ENCODE data around the gene TWSG1. TPM values are rescaled to one million over a fixed set of nuclear protein-coding genes. Genes with fewer than 3 reads are reported as not detected.
"Not testable (repeated sequence)": the region's sequence is repeated elsewhere in the genome, so short reads cannot be mapped to it uniquely, and the experiment has no call there.

TWSG1 gene
- total and polyA plus RNA-seq, 12 donors = 10.1 to 33.5 (median 23.3) TPM

DNA sequence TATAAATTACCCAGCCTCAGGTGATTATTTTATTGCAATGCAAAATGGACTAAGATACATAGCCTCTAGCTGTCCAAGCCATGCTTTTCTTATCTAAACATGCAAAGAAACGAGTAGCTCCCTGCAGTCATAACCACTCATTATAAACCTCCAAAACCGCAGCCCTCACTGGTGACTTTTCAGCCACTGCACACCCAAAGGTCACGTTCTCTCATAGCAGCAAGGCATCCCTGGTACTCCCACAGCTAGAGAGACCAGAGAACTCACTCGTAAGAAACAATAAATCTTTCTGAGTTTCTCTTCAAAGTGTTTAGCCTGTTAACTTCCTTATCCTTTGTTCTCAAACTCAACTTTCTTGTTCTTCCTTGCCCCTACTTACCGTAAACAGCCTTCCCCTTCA is 112.3 kb downstream of the TWSG1 start:
- DNase-seq = no peak
- H3K4me1 ChIP-seq (replicated peaks in 1 of 2) = no peaks in the 10 kb centered on the region
- no peaks in the 10 kb centered on the region for H3K27me3 ChIP-seq
- H3K4me3 ChIP-seq = no peak overlapping the region
- TF ChIP-seq, protein P1, sequence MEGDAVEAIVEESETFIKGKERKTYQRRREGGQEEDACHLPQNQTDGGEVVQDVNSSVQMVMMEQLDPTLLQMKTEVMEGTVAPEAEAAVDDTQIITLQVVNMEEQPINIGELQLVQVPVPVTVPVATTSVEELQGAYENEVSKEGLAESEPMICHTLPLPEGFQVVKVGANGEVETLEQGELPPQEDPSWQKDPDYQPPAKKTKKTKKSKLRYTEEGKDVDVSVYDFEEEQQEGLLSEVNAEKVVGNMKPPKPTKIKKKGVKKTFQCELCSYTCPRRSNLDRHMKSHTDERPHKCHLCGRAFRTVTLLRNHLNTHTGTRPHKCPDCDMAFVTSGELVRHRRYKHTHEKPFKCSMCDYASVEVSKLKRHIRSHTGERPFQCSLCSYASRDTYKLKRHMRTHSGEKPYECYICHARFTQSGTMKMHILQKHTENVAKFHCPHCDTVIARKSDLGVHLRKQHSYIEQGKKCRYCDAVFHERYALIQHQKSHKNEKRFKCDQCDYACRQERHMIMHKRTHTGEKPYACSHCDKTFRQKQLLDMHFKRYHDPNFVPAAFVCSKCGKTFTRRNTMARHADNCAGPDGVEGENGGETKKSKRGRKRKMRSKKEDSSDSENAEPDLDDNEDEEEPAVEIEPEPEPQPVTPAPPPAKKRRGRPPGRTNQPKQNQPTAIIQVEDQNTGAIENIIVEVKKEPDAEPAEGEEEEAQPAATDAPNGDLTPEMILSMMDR (IDR thresholded peaks at IDR 0.05) = no peak
- no peak for TF ChIP-seq POLR2A (IDR thresholded peaks at IDR 0.05)
- 76 to 86% (median 80%) methylated on average over 5 of the region's 5 CpGs for WGBS, 4 donors
- no peaks in the 10 kb centered on the region for H3K9me3 ChIP-seq (replicated peaks in 1 of 3)
- H3K27ac ChIP-seq = no peak overlapping the region
- H3K36me3 ChIP-seq (replicated peaks in 1 of 2) = no peaks in the 10 kb centered on the region
- intact Hi-C loops (cut with DNase I) = no loop called here

DNA sequence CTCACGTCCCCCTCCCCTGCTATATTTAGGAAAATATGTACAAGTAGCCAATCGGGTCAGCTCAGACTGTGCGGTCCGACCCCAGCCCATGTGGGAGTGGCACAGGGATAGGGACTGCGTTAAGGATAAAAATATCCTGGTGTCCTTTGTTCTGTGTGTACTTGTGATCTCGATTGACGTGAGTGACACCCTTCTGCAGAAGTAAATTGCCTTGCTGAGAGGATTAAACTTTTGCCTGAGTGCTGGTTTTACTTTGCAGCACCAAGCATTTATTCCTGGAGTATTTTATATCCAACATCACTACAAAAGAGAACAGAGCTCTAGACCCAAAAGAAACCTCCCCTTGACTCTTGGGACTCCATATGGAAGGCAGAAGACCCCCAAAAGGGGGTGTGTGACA is 112.8 kb downstream of the TWSG1 start:
- no peak for DNase-seq
- WGBS, 4 donors = 86 to 91% (median 89%) methylated on average over 7 of the region's 7 CpGs
- H3K4me3 ChIP-seq = no peak overlapping the region
- no peaks in the 10 kb centered on the region for H3K36me3 ChIP-seq (replicated peaks in 1 of 2)
- no peak for TF ChIP-seq POLR2A (IDR thresholded peaks at IDR 0.05)
- TF ChIP-seq, protein P1 (IDR thresholded peaks at IDR 0.05) = no peak
- H3K4me1 ChIP-seq (replicated peaks in 1 of 2) = no peaks in the 10 kb centered on the region
- no peaks in the 10 kb centered on the region for H3K27me3 ChIP-seq
- no peaks in the 10 kb centered on the region for H3K9me3 ChIP-seq (replicated peaks in 1 of 3)
- no peak overlapping the region for H3K27ac ChIP-seq
- intact Hi-C loops (cut with DNase I) = no loop called here

DNA sequence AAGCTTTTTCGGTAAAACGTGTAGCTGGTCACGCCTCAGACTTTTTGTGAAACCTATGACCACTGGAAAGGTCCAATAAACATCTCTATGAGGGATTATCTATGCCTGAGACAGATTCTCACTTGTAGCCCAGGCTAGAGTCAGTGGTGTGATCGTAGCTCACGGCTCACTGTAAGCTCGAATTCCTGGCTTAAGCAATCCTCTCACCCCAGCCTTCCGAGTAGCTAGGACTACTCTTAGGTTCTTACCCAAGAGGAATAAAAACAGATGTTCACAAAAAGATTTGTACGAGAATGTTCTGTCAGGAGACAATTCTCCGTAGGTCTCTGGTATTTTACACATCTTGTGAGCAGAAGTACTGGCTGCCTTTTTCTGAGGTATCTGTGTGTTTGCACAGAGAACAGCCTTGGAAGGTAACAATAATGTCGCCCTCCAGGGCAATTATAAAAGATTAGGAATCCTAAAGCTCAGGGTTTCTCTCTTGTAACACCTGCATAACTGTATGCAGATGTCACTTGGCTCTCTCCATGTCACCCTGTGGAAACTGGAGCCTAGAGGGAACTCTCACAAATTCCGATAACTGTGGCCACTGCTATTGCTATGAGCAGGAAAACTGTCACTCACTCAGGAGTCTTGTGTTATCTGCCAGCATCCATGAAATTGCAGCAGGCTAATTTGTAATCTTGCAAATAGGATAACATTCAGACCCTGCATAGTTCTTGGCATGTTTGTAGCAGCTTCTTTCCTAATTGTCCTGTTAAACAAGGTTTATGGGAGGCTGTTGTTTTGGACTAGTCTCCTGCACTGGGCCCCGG is 115.2 kb downstream of the TWSG1 start:
- Histone ChIP-seq H3K27me3 (no peaks in the 10 kb centered on the region), H3K9me3 (replicated peaks in 1 of 3) (no peaks in the 10 kb centered on the region), H3K4me3 (no peak overlapping the region), H3K36me3 (replicated peaks in 1 of 2) (no peaks in the 10 kb centered on the region), H3K4me1 (replicated peaks in 1 of 2) (no peaks in the 10 kb centered on the region), H3K27ac (no peak overlapping the region)
- DNase-seq = no peak
- TF ChIP-seq, protein P1 (IDR thresholded peaks at IDR 0.05) = no peak
- TF ChIP-seq POLR2A (IDR thresholded peaks at IDR 0.05) = no peak
- 71 to 78% (median 73%) methylated on average over 10 to 12 of the region's 12 CpGs for WGBS, 4 donors
- intact Hi-C loops (cut with DNase I) = no loop called here

DNA sequence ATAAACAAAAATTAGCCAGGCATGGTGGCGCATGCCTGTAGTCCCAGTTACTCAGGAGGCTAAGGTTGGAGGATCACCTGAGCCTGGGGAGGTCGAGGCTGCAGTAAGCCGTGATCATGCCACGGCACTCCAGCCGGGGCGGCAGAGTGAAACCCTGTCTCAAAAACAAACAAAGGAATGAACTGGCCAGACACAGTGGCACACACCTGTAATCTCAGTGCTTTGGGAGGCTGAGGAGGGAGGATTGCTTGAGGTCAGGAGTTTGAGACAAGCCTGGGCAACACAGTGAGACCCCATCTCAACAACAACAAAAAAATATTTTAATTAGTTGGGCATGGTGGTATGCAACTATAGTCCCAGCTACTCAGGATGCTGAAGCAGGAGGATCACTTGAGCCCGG is 116.3 kb downstream of the TWSG1 start:
- intact Hi-C loops (cut with DNase I); H3K4me1 ChIP-seq (replicated peaks in 1 of 2); H3K4me3 ChIP-seq; H3K27ac ChIP-seq; H3K9me3 ChIP-seq (replicated peaks in 1 of 3); H3K36me3 ChIP-seq (replicated peaks in 1 of 2); DNase-seq; H3K27me3 ChIP-seq: not testable (repeated sequence)
- 92 to 96% (median 94%) methylated on average over 7 of the region's 7 CpGs for WGBS, 4 donors

Other genes with a start within 250 kb of the TWSG1 start
- gene NDUFV2, start 232.1 kb upstream of the TWSG1 start, total RNA-seq = 100 to 1,000 TPM; 130 to 367 (median 187) TPM
- gene NDUFV2, start 232.1 kb upstream of the TWSG1 start, polyA plus RNA-seq = 100 to 1,000 TPM; 347 to 569 (median 420) TPM
- 10 to 100 TPM; 19.4 to 56.8 (median 37.4) TPM for gene ANKRD12, start 198.0 kb upstream of the TWSG1 start, total RNA-seq
- gene ANKRD12, start 198.0 kb upstream of the TWSG1 start, polyA plus RNA-seq = 10 to 100 TPM; 14.1 to 91.2 (median 21.2) TPM
- gene RALBP1, start 140.7 kb downstream of the TWSG1 start, total RNA-seq = 10 to 100 TPM; 36.7 to 59.9 (median 47.1) TPM
- gene RALBP1, start 140.7 kb downstream of the TWSG1 start, polyA plus RNA-seq = 10 to 100 TPM; 22.5 to 56.9 (median 24.6) TPM

Data from adrenal gland (tissue), 12 donors.